HepG2 (cell line): ENCODE results near the gene CCDC122. TPM values are rescaled to one million over a fixed set of nuclear protein-coding genes. Genes with fewer than 3 reads are reported as not detected.

Experiments used
- ARNT ChIP-seq: fragments of 450-650 bp; IDR thresholded peaks from 2 replicates; pipeline ENCODE4 v1.6.1; 2017
- CEBPG ChIP-seq: IDR thresholded peaks from 2 replicates; pipeline ENCODE4 v1.6.1; 2016
- CTCF ChIP-seq: sonication (generic); formaldehyde crosslinking; IDR thresholded peaks from 2 replicates; pipeline ENCODE4 v1.5.0; 2020; ENCODE audit warnings: mild to moderate bottlenecking, missing genetic modification reagents, moderate library complexity
- MAFK ChIP-seq, 2 experiments: IDR thresholded peaks in 1 of 2; conservative IDR thresholded peaks in 1 of 2; 2 replicates each; pipeline ENCODE4 v1.6.1; 2011; ENCODE audit warnings: improper control_type of control experiment in 2 of 2, low read length in 2 of 2
- MAZ ChIP-seq, 2 experiments: sonication (generic) in 1 of 2; formaldehyde crosslinking in 1 of 2; IDR thresholded peaks; 2 replicates each; pipeline versions ENCODE4 v1.5.0 to v1.6.1; 2012 to 2020; ENCODE audit warnings: low read depth in 2 of 2, mild to moderate bottlenecking in 2 of 2, borderline replicate concordance in 1 of 2, improper control_type of control experiment in 1 of 2, low read length in 1 of 2, missing genetic modification reagents in 1 of 2, moderate library complexity in 1 of 2
- NR2F2 ChIP-seq: IDR thresholded peaks from 2 replicates; pipeline ENCODE4 v1.6.1; 2012; ENCODE audit warnings: low read depth, inconsistent platforms, borderline replicate concordance
- THRA ChIP-seq: sonication (generic); formaldehyde crosslinking; IDR thresholded peaks from 2 replicates; pipeline ENCODE4 v1.4.0; 2020; ENCODE audit warnings: missing genetic modification reagents, borderline replicate concordance
- WIZ ChIP-seq: sonication (generic); formaldehyde crosslinking; IDR thresholded peaks from 2 replicates; pipeline ENCODE4 v1.5.1; 2020; ENCODE audit warnings: mild to moderate bottlenecking, missing genetic modification reagents
- ZNF430 ChIP-seq: sonication (generic); formaldehyde crosslinking; IDR thresholded peaks from 2 replicates; pipeline ENCODE4 v1.9.0; 2021; ENCODE audit warnings: mild to moderate bottlenecking, missing genetic modification reagents
- ZNF597 ChIP-seq: sonication (generic); formaldehyde crosslinking; IDR thresholded peaks from 2 replicates; pipeline ENCODE4 v1.5.0; 2020; ENCODE audit warnings: missing genetic modification reagents
- polyA plus RNA-seq, 8 experiments: library from polyadenylated mRNA; depleted of rRNA in 3 of 8; stranded (reverse) in 7 of 8; unstranded in 1 of 8; fragments of >200 nt; fragmentation: Illumina TruSeq in 4 of 8; extraction: Trizol in 4 of 8; gene quantifications; 2 replicates each; pipeline versions ENCODE4 v1.2.1 to v1.2.3, GENCODE V29; 2011 to 2016; ENCODE audit warnings: low read depth in 4 of 8, missing spikeins in 1 of 8, mixed read lengths in 1 of 8; ENCODE audit not compliant: insufficient read depth in 1 of 8
- total RNA-seq, 5 experiments: library from RNA; depleted of rRNA; stranded (reverse); fragments of >200 nt; fragmentation: Illumina TruSeq; extraction: Trizol; gene quantifications; 2 replicates each; pipeline ENCODE4 v1.2.3, GENCODE V29; 2016; ENCODE audit warnings: low read depth in 1 of 5

Gene CCDC122
- total and polyA plus RNA-seq, 2 of the 13 experiments (the other 11 are each of a cell fraction or from before 2014, with no cell fraction given), result 0.32 to 3.5 TPM

- TF ChIP-seq MAZ (IDR thresholded peaks at IDR 0.05; ENCODE audit: borderline replicate concordance, low read depth, low read length) (no peak), MAZ (CRISPR knock-in tag; IDR thresholded peaks at IDR 0.05; ENCODE audit: low read depth) (no peak), THRA (CRISPR knock-in tag) (no peak), CTCF (CRISPR knock-in tag) (peak; percentile 30; the same call in 1 of the 2 replicates), MAFK (conservative IDR thresholded peaks at IDR 0.05 in 1 of 2, IDR thresholded peaks at IDR 0.05 in 1 of 2; ENCODE audit: low read length in 2 of 2) (peak in 1 of 2 experiments; percentile 44; a peak in 2 of 4 replicates), ZNF597 (CRISPR knock-in tag) (no peak), WIZ (no peak), ARNT (no peak), NR2F2 (no peak), ZNF430 (CRISPR knock-in tag) (no peak), CEBPG (CRISPR knock-in tag) (peak; percentile 59)
Measured at GRCh38 chr13:43874504-43875092, 4.9 kb downstream of the CCDC122 start (continued).
